HFF-Myc (cell line): ENCODE results near the gene DCHS2.

ENCODE experiments used
- DNase-seq: peaks from one replicate; pipeline ENCODE4 v3.0.0-alpha.2; 2011; ENCODE audit warnings: low read depth; ENCODE audit errors: extremely low read depth
- H3K4me3 ChIP-seq: replicated peaks from 2 replicates; pipeline ENCODE4 v1.5.1; 2011; ENCODE audit warnings: low read depth, mild to moderate bottlenecking, control low read depth, low read length
- TF ChIP-seq, protein P1 (sequence below): IDR thresholded peaks from 2 replicates; pipeline ENCODE4 v1.5.1; 2012; ENCODE audit warnings: mild to moderate bottlenecking, low read depth, low read length, control low read depth; ENCODE audit errors: missing control alignments

The DCHS2 gene

DNA sequence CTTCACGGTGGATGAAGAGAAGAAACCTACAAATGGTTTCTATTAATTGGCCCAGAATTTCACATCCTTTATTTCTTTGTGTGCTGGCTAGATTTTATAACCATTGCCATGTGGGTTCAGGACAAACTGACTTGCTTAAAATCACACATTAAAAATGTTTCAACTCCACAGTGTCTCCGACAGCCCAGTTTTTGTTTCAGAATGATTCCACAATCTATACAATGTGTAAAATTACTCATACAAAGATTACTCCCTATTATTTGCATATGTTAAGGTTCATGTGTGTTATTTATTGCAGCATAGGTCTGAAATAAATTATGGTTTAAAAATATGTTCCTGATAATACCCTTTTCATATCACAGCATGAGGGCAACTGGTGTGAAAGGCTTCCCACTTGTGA, 20.6 kb downstream of the DCHS2 start:
- H3K4me3 ChIP-seq: no peak overlapping the region
- DNase-seq: no peak
- TF ChIP-seq, protein P1, sequence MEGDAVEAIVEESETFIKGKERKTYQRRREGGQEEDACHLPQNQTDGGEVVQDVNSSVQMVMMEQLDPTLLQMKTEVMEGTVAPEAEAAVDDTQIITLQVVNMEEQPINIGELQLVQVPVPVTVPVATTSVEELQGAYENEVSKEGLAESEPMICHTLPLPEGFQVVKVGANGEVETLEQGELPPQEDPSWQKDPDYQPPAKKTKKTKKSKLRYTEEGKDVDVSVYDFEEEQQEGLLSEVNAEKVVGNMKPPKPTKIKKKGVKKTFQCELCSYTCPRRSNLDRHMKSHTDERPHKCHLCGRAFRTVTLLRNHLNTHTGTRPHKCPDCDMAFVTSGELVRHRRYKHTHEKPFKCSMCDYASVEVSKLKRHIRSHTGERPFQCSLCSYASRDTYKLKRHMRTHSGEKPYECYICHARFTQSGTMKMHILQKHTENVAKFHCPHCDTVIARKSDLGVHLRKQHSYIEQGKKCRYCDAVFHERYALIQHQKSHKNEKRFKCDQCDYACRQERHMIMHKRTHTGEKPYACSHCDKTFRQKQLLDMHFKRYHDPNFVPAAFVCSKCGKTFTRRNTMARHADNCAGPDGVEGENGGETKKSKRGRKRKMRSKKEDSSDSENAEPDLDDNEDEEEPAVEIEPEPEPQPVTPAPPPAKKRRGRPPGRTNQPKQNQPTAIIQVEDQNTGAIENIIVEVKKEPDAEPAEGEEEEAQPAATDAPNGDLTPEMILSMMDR: no peak

DNA sequence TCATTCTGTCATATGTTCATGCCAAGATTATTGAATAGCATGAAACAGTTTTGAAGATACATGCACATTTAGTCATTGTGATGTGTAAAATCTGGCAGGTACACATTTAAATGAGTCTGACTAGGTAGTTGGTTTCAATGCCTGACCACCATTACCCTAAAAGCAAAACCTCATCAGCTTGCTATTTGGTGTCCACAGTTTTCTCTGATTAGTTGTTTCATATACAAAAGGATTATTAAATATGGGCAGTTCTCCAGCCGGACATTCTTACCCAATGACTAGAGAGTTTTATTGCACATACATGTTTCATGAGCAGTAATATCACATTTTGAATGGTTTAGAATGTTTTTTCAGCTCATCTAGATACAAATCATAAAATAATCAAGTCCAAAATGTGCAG, 23.7 kb downstream of the DCHS2 start:
- no peak overlapping the region for H3K4me3 ChIP-seq
- TF ChIP-seq, protein P1: no peak
- DNase-seq: no peak

DNA sequence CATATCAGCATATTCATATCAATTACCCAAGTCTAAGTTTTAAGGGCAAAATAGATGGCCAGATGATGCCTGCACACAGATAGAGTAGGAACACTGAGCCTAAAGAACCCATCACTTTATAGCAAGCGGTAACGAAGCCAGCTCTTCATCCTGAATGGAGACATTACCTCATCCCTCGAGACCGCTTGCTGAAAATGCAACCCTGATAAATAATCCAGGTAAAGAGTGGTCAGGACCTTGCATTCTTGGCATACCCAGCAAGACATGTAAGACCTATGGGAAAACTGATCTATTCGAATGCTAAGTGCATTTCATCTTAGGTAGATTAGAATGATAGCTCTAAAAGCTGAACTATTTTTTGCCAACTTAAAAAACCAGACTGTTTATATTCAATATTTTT, 25.3 kb downstream of the DCHS2 start:
- TF ChIP-seq, protein P1: no peak
- DNase-seq: no peak
- no peak overlapping the region for H3K4me3 ChIP-seq

DNA sequence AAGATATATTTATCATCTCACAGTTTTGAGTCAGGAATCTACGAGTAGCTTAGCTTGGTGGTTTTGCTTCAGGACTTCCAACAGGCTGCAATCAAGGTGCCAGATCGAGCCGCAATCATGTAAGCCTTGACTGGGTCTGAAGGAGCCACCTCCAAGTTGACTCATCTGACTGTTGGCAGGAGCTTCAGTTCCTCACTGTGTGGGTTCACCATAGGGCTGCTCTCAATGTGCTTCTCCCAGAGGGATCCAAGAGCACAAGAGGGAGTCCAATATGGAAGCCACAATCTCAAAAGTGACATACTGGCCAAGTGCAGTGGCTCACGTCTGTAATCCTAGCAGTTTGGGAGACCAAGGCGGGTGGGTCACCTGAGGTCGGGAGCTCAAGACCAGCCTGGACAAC, 26.5 kb downstream of the DCHS2 start:
- DNase-seq: no peak

DNA sequence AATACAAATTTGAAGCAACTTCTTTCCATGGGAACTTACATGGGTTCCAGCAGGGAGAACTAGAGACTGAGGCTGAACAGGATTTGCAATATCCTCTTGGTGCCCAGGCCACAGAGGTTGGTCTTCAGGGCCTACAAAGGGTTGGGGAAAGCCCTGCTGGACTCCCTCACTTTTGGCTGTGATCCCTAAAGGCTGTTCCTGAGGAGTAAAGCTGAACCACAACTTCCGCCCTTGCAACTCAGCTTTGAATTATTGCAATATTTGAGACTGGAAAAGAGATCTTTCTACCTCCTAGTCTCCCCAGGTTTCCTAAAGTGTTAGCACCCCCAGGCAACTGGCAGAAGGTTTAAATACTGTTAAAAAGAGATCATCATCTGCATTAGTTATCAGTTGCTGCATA, 26.9 kb downstream of the DCHS2 start:
- no peak for DNase-seq
- TF ChIP-seq, protein P1: no peak
- H3K4me3 ChIP-seq: no peak overlapping the region

More for the DNA sequence above, 26.5 kb downstream of the DCHS2 start:
- H3K4me3 ChIP-seq: no peak overlapping the region
- TF ChIP-seq, protein P1: no peak

DNA sequence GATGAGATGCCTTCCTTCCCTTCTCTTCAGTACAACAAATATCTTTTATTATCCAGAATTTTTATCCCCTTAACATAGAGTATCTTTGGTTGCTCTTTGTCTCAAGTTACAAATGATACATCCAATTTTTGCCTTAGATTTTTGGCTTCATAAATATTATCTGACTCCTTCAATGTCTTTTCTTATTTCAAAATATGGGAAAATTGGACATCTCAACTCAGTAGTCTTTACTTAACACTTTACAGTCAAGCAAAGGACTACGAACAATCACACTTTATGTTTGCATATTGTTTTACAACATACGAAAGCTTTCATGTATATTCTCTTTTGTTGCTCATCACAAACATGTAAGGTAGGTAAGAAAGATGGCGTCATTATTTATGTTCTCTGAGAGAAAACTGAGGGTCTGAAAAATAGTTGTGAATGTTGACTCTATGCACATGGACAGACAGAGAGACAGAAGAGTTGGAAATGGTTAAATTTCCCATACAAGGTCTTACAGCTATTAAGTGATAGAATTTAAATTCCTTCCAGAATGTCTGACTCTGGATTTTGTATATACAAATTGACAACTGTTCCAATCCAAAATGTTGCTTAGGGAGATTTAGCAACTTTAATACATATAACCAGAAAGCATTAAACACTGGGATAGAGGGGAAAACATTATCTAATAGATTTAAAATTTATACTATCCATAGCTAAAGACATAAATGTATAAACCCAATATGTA, 29.4 kb downstream of the DCHS2 start:
- H3K4me3 ChIP-seq: no peak overlapping the region
- TF ChIP-seq, protein P1: no peak
- DNase-seq: no peak

DNA sequence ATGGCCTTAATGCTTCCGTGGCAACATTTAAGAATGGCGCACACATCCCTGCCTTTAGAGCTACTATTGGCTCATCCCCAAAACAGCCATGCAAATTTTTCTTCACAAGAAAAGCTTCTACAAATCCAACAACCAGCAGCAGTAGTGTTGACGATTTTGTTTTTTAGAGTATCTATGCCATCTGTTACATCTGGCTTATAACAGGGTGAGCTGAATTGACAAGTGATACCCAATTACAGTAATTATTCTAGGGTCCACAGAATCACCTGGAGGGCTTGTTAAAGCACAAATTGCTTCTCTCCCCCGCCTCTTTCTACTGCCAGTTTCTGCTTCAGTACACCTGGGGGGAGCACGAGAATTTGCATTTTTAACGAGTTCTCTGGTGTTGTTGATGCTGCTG, 34.1 kb downstream of the DCHS2 start:
- DNase-seq: no peak
- TF ChIP-seq, protein P1: no peak
- no peak overlapping the region for H3K4me3 ChIP-seq
